Choroid plexus epithelial cell (primary cell): ENCODE measurements around the gene CRTC1.

ENCODE experiments used
- DNase-seq: peaks from one replicate; pipeline ENCODE4 v3.0.0-alpha.2; 2010; ENCODE audit warnings: low read depth
- H3K4me3 ChIP-seq: 2 replicates; pipeline ENCODE4 v1.5.1; 2011; ENCODE audit warnings: low read depth, mild to moderate bottlenecking, control low read depth, low read length, moderate library complexity
- TF ChIP-seq, protein P1 (sequence below): conservative IDR thresholded peaks from 2 replicates; pipeline ENCODE4 v1.5.1; 2011; ENCODE audit warnings: low read depth, mild to moderate bottlenecking, control low read depth, inconsistent platforms, low read length, moderate library complexity

CRTC1 gene

DNA sequence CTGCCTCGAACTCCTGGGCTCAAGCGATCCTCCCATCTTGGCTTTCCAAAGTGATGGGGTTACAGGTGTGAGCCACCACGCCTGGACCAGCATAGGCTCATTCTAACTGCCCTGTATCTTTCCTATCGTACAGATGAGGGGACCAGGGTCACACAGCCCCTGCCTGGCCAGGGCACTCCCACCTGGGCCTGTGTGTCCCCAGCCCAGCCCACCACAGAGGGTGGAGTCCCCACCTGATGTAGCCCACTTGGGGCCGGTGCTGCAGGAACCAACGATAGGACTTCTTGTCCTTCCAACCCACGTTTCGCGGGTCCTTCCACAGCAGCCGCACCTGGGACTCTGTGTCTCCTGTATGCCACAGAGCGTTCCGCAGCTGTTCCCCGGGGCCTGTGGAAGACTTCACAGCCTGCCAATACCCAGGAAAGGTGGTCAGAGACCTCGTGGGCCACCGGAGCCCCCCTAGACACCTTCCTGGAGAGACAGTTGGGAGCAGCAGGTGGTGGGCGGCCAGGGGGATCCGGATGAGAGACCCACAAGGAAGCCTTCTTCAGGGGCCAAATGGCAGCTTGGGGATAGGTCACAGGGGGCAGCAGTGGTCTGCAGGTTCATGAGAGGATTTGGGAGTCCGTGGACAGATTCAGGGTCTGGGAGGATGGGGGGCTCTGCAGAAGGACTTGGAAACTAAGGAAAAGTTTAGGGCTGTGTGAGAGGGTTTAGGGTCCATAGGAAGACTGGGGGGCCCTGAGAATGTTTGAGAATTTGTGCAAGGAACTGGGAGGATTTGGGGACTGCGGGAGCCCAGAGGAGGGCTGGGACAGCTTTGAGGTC, 100.7 kb downstream of the CRTC1 start:
- no peak for DNase-seq
- no peak overlapping the region for H3K4me3 ChIP-seq
- TF ChIP-seq, protein P1, sequence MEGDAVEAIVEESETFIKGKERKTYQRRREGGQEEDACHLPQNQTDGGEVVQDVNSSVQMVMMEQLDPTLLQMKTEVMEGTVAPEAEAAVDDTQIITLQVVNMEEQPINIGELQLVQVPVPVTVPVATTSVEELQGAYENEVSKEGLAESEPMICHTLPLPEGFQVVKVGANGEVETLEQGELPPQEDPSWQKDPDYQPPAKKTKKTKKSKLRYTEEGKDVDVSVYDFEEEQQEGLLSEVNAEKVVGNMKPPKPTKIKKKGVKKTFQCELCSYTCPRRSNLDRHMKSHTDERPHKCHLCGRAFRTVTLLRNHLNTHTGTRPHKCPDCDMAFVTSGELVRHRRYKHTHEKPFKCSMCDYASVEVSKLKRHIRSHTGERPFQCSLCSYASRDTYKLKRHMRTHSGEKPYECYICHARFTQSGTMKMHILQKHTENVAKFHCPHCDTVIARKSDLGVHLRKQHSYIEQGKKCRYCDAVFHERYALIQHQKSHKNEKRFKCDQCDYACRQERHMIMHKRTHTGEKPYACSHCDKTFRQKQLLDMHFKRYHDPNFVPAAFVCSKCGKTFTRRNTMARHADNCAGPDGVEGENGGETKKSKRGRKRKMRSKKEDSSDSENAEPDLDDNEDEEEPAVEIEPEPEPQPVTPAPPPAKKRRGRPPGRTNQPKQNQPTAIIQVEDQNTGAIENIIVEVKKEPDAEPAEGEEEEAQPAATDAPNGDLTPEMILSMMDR, result no peak

DNA sequence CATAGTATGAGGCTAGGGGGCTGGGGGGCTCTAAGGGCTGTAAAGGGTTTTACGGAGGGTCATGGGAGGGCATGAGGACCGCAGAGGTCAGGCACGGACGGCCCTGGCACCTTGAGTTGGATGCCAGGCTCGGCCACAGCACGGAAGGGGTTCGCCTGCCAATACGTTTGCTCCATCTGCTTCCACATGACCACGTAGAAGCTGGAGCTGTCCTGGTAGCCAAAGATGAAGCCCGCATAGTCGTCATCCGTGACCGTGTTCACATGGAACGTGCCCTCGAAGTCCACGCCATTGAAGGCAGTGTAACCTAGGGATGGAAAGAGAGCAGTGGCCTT, 101.3 kb downstream of the CRTC1 start:
- TF ChIP-seq, protein P1, result no peak
- DNase-seq, result no peak
- H3K4me3 ChIP-seq, result no peak overlapping the region

DNA sequence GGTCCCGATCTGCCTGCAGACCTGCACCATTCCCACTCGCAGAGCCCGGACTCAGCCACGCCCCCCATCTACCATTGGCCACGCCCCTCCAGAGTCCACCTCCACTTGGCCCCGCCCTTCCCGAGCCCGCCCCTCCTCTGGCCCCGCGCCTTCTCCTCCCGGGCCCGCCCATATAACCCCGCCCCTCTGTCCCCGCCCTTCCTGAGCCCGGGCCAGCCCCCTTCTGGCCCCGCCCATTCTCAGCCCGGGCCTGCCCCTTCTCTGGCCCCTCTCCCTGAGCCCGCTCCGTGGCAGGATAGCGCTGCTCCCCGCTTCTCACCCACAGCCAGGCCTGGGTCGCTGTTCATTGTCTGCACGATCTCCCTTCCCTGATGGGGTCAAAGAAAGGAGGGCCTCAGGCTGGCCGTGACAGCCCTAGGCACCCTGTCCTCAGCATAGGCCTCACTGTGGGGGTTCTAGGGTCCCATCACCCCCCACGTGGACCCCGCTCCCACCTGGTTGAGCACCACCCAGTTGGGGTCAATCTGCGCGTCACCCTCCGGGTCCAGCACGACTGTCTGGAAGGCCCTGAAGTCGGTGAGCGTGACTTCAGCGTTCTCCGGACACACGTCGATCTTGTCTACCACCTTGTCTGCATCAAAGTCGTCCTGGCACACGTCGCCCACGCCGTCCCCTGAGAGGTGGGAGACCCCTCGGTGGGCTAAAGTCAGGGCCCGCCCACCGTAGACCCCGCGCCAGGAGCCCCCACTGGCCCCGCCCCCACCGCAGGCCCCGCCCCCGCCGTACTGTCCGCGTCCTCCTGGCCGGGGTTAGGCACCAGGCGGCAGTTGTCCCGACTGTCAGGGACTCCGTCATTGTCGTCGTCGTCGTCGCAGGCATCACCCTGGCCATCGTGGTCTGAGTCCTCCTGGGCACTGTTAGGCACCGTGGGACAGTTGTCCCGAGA, 102.0 kb downstream of the CRTC1 start:
- no peak overlapping the region for H3K4me3 ChIP-seq
- peak; percentile 44 for DNase-seq
- TF ChIP-seq, protein P1, result no peak

DNA sequence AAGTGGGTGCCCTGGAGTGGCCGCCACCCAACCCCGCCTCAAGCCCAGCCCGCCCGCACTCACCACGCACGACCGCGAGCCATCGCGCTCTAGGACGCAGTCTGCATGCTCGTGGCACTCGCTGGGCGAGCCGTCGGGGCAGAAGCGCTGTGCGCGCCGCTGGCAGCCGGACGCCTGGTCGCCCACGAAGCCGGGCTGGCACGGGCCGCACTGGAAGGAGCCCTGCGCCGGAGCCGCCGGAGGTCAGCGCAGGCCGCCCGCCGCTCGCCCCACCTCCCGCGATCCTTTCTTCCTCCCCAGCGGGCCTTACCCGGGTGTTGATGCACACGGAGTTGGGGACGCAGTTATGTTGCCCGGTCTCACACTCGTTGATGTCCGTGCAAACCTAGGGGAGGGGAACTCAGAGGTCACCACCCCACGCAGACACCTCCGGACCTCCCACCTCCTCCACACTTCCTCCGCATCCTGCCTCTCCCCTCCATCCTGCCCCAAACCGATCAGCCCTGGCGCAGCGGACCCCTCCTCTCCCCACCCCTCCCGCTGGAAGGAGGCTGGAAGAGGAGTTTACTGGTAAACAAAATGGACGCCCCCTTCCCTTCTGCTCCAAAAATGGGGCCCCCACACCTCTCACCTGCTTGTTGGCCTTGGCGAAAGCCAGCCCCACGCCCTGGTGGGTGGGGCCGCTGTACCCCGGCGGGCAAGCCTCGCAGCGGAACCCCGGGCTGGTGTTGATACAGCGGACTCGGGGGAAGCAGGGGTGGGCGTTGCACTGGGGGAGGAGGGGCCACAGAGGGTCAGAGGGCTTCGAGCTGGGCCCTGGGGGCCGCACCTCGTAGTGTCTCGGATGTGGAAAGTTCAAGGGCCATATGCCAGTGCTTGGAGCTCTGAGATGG, 105.3 kb downstream of the CRTC1 start:
- TF ChIP-seq, protein P1, result no peak
- DNase-seq, result no peak
- no peak overlapping the region for H3K4me3 ChIP-seq

DNA sequence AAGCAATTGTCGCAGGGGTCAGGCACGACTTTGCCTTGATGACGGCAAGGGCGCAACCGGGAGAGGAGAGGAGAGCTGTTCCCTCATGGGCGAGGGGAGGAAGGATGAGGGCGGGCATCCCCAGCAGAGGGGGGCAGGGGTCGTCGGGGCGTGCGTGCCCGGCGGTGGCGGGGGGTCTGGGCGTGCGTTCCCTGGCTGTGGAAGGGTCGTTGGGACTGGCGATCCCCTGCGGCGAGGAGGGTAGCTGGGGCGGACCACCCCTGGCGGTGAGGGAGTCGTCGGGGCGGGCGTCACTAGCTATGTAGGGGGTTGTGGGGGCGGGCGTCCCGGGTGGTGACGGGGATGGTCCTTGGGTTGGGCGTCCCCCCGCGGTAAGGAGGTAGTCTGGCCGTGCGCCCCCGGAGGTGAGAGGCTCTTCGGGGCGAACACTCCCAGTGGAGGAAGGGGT, 106.0 kb downstream of the CRTC1 start:
- DNase-seq, result no peak
- no peak overlapping the region for H3K4me3 ChIP-seq
- TF ChIP-seq, protein P1, result no peak

DNA sequence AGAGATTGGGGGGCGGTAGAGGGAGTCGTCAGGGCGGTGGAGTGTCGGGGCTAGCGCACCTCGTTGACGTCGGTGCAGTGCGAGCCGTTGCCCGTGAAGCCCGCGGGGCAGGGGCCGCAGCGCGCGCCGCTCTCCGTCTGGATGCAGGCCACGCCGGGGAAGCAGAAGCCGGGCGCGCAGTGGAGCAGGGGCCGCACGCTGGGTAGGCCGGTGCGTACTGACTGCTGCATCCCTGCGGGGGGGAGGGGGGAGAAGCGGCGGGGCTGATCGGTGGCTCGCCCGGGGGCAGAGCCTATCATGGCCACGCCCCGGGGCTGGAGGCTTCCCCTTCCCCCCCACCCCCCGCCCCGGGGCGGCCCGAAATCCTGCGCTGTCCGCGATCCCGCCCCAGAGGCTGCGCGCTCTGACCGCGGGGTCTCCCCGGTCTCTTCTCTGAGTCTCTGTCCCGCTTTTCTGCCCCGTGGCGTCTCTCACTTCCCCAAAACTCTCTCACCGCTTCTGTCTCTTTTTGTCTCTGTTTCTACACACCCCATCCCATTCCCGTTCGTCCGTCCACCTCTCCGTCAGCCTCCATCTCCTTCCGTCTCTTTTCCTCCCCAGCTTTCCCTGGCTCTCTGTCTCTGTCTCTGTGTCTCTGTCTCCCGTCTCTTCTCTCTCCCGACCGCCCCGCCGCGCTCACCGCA, 106.5 kb downstream of the CRTC1 start:
- H3K4me3 ChIP-seq, result no peak overlapping the region
- TF ChIP-seq, protein P1, result no peak
- peak; percentile 17 for DNase-seq
